H1 (cell line): ENCODE measurements around the gene DOK7.

Experiments used
- CHD2 ChIP-seq: IDR thresholded peaks from 2 replicates; pipeline ENCODE4 v1.6.1; 2012; ENCODE audit warnings: low read length, improper control_type of control experiment
- CTCF ChIP-seq, 3 experiments: IDR thresholded peaks; 1 replicate in 2 of 3; 2 replicates in 1 of 3; pipeline versions ENCODE4 v1.5.1 to v1.6.1; 2011; ENCODE audit warnings: low read length in 3 of 3, mild to moderate bottlenecking in 3 of 3, inconsistent platforms in 2 of 3, low read depth in 1 of 3, moderate library complexity in 1 of 3; ENCODE audit not compliant: insufficient read depth in 1 of 3; ENCODE audit errors: control extremely low read depth in 1 of 3
- EP300 ChIP-seq, 2 experiments: IDR thresholded peaks; 1 replicate in 1 of 2; 2 replicates in 1 of 2; pipeline ENCODE4 v1.6.1; 2011 to 2012; ENCODE audit warnings: low read depth in 2 of 2, low read length in 2 of 2, mild to moderate bottlenecking in 2 of 2, borderline replicate concordance in 1 of 2, inconsistent platforms in 1 of 2, moderate library complexity in 1 of 2
- JUN ChIP-seq: IDR thresholded peaks from 2 replicates; pipeline ENCODE4 v1.6.1; 2011; ENCODE audit warnings: low read depth, mild to moderate bottlenecking, improper control_type of control experiment, low read length
- POLR2A ChIP-seq, 2 experiments: IDR thresholded peaks; 1 replicate in 1 of 2; 2 replicates in 1 of 2; pipeline ENCODE4 v1.6.1; 2011; ENCODE audit warnings: low read depth in 2 of 2, low read length in 2 of 2, mild to moderate bottlenecking in 2 of 2; ENCODE audit errors: control extremely low read depth in 1 of 2
- POLR2AphosphoS5 ChIP-seq: IDR thresholded peaks from 2 replicates; pipeline ENCODE4 v1.6.1; 2011; ENCODE audit warnings: low read depth, low read length
- POU5F1 ChIP-seq: IDR thresholded peaks from 2 replicates; pipeline ENCODE4 v1.6.1; 2011; ENCODE audit warnings: low read depth, mild to moderate bottlenecking, low read length, moderate library complexity
- ZNF274 ChIP-seq: IDR thresholded peaks from 2 replicates; pipeline ENCODE4 v1.7.0; 2012; ENCODE audit warnings: low read length, borderline replicate concordance; ENCODE audit errors: extremely low read depth

GRCh38 chr4:3443750-3444309 is 19.3 kb upstream of the DOK7 start:
- TF ChIP-seq POLR2A (IDR thresholded peaks at IDR 0.05; ENCODE audit: control extremely low read depth in 1 of 2, low read depth in 2 of 2, low read length in 2 of 2), result no peak
- no peak for TF ChIP-seq EP300 (IDR thresholded peaks at IDR 0.05; ENCODE audit: borderline replicate concordance in 1 of 2, low read depth in 2 of 2, low read length in 2 of 2)
- no peak for TF ChIP-seq CTCF (IDR thresholded peaks at IDR 0.05; ENCODE audit: control extremely low read depth in 1 of 3, insufficient read depth in 1 of 3, low read depth in 1 of 3, low read length in 3 of 3)
- TF ChIP-seq POLR2AphosphoS5, result no peak
- no peak for TF ChIP-seq ZNF274
- no peak for TF ChIP-seq JUN
- TF ChIP-seq POU5F1, result no peak
- TF ChIP-seq CHD2, result no peak
